Liver (tissue), 3 donors: ENCODE data around the gene MRS2.

ENCODE experiments used
- EGR1 ChIP-seq, 2 donors: IDR thresholded peaks; 2 replicates each; pipeline ENCODE4 v1.6.1; 2016 to 2018; ENCODE audit warnings: antibody characterized with exemption in 2 of 2, low read depth in 2 of 2
- NR2F2 ChIP-seq: IDR thresholded peaks from 2 replicates; pipeline ENCODE4 v1.6.1; 2016; ENCODE audit warnings: antibody characterized with exemption
- SP1 ChIP-seq: IDR thresholded peaks from 2 replicates; pipeline ENCODE4 v1.6.1; 2018; ENCODE audit warnings: antibody characterized with exemption, mild to moderate bottlenecking
- TAF1 ChIP-seq: conservative IDR thresholded peaks from 2 replicates; pipeline ENCODE4 v1.6.1; 2016; ENCODE audit warnings: antibody characterized with exemption, mild to moderate bottlenecking
- TF ChIP-seq, protein P1 (sequence below): fragments of 150-350 bp; IDR thresholded peaks from 2 replicates; pipeline ENCODE4 v1.5.1; 2017; ENCODE audit warnings: improper control_type of control experiment, low read depth, low read length; ENCODE audit not compliant: missing input control
- TF ChIP-seq, protein P2 (sequence below): IDR thresholded peaks from 2 replicates; pipeline ENCODE4 v1.6.1; 2016; ENCODE audit warnings: antibody characterized with exemption, mild to moderate bottlenecking
- donor health status: healthy.
- donor health status: healthy.

DNA sequence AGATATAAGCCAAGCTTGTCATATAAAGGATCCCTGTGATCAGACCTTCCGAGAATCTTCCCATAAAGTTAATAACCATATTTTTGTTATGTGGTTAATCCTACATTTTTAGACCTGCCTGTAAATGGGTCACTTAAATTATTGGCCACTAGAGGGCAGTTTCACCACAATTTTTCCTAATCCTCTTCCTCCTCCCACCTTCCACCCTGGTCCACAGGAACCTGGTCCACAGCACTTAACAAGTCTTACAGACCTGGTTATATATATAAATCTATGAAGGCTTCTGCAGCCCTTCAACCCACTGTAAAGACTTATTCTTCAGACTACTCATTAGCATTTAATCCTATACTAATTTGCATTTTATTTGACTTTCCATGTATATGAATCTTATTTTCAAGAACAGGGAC is 28.3 kb downstream of the MRS2 start:
- no peak for TF ChIP-seq EGR1 (IDR thresholded peaks at IDR 0.05; ENCODE audit: low read depth in 2 of 2)
- TF ChIP-seq, protein P1, sequence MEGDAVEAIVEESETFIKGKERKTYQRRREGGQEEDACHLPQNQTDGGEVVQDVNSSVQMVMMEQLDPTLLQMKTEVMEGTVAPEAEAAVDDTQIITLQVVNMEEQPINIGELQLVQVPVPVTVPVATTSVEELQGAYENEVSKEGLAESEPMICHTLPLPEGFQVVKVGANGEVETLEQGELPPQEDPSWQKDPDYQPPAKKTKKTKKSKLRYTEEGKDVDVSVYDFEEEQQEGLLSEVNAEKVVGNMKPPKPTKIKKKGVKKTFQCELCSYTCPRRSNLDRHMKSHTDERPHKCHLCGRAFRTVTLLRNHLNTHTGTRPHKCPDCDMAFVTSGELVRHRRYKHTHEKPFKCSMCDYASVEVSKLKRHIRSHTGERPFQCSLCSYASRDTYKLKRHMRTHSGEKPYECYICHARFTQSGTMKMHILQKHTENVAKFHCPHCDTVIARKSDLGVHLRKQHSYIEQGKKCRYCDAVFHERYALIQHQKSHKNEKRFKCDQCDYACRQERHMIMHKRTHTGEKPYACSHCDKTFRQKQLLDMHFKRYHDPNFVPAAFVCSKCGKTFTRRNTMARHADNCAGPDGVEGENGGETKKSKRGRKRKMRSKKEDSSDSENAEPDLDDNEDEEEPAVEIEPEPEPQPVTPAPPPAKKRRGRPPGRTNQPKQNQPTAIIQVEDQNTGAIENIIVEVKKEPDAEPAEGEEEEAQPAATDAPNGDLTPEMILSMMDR: peak; percentile 63
- TF ChIP-seq TAF1: no peak
- TF ChIP-seq SP1: no peak
- TF ChIP-seq NR2F2: no peak
- TF ChIP-seq, protein P2, sequence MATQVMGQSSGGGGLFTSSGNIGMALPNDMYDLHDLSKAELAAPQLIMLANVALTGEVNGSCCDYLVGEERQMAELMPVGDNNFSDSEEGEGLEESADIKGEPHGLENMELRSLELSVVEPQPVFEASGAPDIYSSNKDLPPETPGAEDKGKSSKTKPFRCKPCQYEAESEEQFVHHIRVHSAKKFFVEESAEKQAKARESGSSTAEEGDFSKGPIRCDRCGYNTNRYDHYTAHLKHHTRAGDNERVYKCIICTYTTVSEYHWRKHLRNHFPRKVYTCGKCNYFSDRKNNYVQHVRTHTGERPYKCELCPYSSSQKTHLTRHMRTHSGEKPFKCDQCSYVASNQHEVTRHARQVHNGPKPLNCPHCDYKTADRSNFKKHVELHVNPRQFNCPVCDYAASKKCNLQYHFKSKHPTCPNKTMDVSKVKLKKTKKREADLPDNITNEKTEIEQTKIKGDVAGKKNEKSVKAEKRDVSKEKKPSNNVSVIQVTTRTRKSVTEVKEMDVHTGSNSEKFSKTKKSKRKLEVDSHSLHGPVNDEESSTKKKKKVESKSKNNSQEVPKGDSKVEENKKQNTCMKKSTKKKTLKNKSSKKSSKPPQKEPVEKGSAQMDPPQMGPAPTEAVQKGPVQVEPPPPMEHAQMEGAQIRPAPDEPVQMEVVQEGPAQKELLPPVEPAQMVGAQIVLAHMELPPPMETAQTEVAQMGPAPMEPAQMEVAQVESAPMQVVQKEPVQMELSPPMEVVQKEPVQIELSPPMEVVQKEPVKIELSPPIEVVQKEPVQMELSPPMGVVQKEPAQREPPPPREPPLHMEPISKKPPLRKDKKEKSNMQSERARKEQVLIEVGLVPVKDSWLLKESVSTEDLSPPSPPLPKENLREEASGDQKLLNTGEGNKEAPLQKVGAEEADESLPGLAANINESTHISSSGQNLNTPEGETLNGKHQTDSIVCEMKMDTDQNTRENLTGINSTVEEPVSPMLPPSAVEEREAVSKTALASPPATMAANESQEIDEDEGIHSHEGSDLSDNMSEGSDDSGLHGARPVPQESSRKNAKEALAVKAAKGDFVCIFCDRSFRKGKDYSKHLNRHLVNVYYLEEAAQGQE: no peak
